GM23338 (cell line): ENCODE data around the gene PNKP.

Source experiments
- CREB1 ChIP-seq: fragments of 250-450 bp; sonication (Bioruptor Pico); IDR thresholded peaks from 2 replicates; pipeline ENCODE4 v1.5.0; 2020; ENCODE audit warnings: low read depth, mild to moderate bottlenecking, moderate library complexity
- CTCF ChIP-seq, 2 experiments: fragments of 200-600 bp in 1 of 2; sonication (generic) in 1 of 2; conservative IDR thresholded peaks; 2 replicates each; pipeline versions ENCODE4 v1.5.1 to v1.6.1; 2016 to 2017; ENCODE audit warnings: antibody characterized with exemption in 2 of 2, low read depth in 2 of 2, mild to moderate bottlenecking in 2 of 2, moderate library complexity in 1 of 2
- ETS1 ChIP-seq: IDR thresholded peaks from 2 replicates; pipeline ENCODE4 v1.6.1; 2016; ENCODE audit warnings: antibody characterized with exemption
- EZH2 ChIP-seq: fragments of 200-600 bp; sonication (generic); IDR thresholded peaks from one replicate; pipeline ENCODE4 v1.8.0; 2017; ENCODE audit warnings: antibody characterized with exemption, mild to moderate bottlenecking, low read depth; ENCODE audit not compliant: unreplicated experiment
- EZH2phosphoT487 ChIP-seq: fragments of 200-600 bp; sonication (generic); IDR thresholded peaks from one replicate; pipeline ENCODE4 v1.8.1; 2018; ENCODE audit warnings: antibody characterized with exemption; ENCODE audit not compliant: unreplicated experiment
- JUNB ChIP-seq: IDR thresholded peaks from one replicate; pipeline ENCODE4 v1.6.1; 2016; ENCODE audit warnings: antibody characterized with exemption; ENCODE audit not compliant: unreplicated experiment
- NANOG ChIP-seq: IDR thresholded peaks from 2 replicates; pipeline ENCODE4 v1.6.1; 2016; ENCODE audit warnings: antibody characterized with exemption, borderline replicate concordance
- POLR2AphosphoS5 ChIP-seq: IDR thresholded peaks from 2 replicates; pipeline ENCODE4 v1.6.1; 2016; ENCODE audit warnings: antibody characterized with exemption, low read depth
- REST ChIP-seq: IDR thresholded peaks from one replicate; pipeline ENCODE4 v1.6.1; 2018; ENCODE audit warnings: antibody characterized with exemption; ENCODE audit not compliant: unreplicated experiment
- STAT1 ChIP-seq: IDR thresholded peaks from one replicate; pipeline ENCODE4 v1.6.1; 2016; ENCODE audit warnings: antibody characterized with exemption; ENCODE audit not compliant: unreplicated experiment
- ZNF114 ChIP-seq: fragments of 250-450 bp; sonication (Bioruptor Pico); IDR thresholded peaks from 2 replicates; pipeline ENCODE4 v1.5.0; 2020; ENCODE audit warnings: mild to moderate bottlenecking, moderate library complexity
- ZNF331 ChIP-seq: fragments of 250-450 bp; sonication (Bioruptor Pico); IDR thresholded peaks from 2 replicates; pipeline ENCODE4 v1.5.0; 2020; ENCODE audit warnings: low read depth, mild to moderate bottlenecking, moderate library complexity
- ZNF462 ChIP-seq: fragments of 250-450 bp; sonication (Bioruptor Pico); IDR thresholded peaks from 2 replicates; pipeline ENCODE4 v1.5.0; 2020; ENCODE audit warnings: mild to moderate bottlenecking, moderate library complexity

GRCh38 chr19:49861541-49862378, 5.6 kb downstream of the PNKP start:
- TF ChIP-seq EZH2 = no peak
- no peak for TF ChIP-seq CTCF (conservative IDR thresholded peaks at IDR 0.05; ENCODE audit: low read depth in 2 of 2)
- TF ChIP-seq POLR2AphosphoS5 = no peak
- TF ChIP-seq CREB1 (CRISPR knock-in tag) = no peak
- TF ChIP-seq EZH2phosphoT487 = no peak
- TF ChIP-seq ZNF462 (CRISPR knock-in tag) = no peak
- no peak for TF ChIP-seq ZNF331 (CRISPR knock-in tag)
- no peak for TF ChIP-seq ETS1
- no peak for TF ChIP-seq REST
- TF ChIP-seq JUNB = no peak
- no peak for TF ChIP-seq ZNF114 (CRISPR knock-in tag)
- TF ChIP-seq STAT1 = no peak
- no peak for TF ChIP-seq NANOG
